ENCODE data around the gene VIP. TPM values are rescaled to one million over a fixed set of nuclear protein-coding genes. Genes with fewer than 3 reads are reported as not detected.
"Not testable (repeated sequence)": the region's sequence is repeated elsewhere in the genome, so short reads cannot be mapped to it uniquely, and the experiment has no call there.

Gene VIP
- total RNA-seq, result not detected in 2 replicates

DNA sequence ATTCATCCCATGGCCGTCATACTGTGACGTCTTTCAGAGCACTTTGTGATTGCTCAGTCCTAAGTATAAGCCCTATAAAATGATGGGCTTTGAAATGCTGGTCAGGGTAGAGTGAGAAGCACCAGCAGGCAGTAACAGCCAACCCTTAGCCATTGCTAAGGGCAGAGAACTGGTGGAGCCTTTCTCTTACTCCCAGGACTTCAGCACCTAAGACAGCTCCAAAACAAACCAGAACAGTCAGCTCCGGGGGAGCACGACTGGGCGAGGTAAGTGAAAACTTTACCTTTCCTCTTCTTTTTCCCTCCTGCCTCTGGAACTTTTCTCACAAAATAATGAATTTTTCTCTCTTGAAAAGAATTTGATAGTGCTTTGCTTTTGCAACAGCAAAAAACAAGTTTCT is at the start of gene VIP:
Gene VIP, plus strand, starts transcription at position 104 of the 400 bp plus-strand sequence. CDS start 1,381 bp downstream, outside the sequence.
- Mint-ChIP-seq H3K36me3 (ENCODE audit: low read depth) (no peaks in the 10 kb centered on the region), H3K4me1 (ENCODE audit: low read depth) (no peaks in the 10 kb centered on the region), H3K4me3 (no peak within 1 kb of the TSS), H3K9me3 (no peaks in the 10 kb centered on the region), H3K27ac (no peak within 1 kb of the TSS), H3K27me3 (ENCODE audit: insufficient read depth) (no peaks in the 10 kb centered on the region)
- intact Hi-C loops (cut with micrococcal nuclease), result no loop called here
- no peak for DNase-seq (ENCODE audit: low spot score)

DNA sequence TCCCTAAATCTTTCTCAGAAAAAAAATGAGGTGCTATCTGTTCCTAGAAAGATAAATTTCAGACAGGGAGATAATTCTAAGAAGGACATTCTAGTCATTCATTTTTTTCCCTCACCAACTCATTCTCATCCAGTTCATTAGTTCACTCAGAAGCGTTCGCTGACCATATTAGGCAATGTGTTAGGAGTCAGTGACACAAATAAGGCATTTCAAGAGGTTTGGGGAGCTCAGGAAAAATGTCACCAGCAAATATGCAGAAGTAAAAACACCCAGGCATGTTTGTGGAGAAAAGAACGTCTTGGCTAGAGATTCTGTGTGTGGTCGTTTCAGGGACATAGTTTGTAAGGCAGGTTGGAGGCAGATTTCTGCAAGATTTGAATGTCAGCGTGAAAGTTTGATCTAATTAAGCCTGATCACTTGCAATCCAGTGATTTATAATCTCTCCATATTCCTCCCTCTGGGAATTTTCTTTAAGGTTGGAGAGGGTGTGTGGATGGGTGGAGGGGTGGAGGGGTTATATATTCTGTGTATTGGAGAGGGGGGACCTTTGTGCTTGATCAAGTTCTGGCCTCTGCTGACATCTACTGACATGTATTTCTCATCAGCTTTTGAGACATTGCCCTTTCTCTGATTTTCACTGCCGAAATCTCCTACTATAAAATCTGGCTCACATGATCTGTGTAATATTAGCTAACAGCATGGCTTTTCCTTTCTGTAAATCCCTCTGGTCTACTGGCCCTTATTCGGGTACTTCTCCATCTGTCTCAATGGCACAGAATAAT is 49.3 kb upstream of the VIP start:
- no peaks in the 10 kb centered on the region for H3K9me3 Mint-ChIP-seq
- H3K4me1 Mint-ChIP-seq (ENCODE audit: low read depth), result no peaks in the 10 kb centered on the region
- peaks cover 12% of the 10 kb centered on the region for H3K27me3 Mint-ChIP-seq (ENCODE audit: insufficient read depth)
- no peak overlapping the region for H3K4me3 Mint-ChIP-seq
- H3K27ac Mint-ChIP-seq, result no peak overlapping the region
- no peak for DNase-seq (ENCODE audit: low spot score)
- H3K36me3 Mint-ChIP-seq (ENCODE audit: low read depth), result no peaks in the 10 kb centered on the region
- intact Hi-C loops (cut with micrococcal nuclease), result no loop called here

DNA sequence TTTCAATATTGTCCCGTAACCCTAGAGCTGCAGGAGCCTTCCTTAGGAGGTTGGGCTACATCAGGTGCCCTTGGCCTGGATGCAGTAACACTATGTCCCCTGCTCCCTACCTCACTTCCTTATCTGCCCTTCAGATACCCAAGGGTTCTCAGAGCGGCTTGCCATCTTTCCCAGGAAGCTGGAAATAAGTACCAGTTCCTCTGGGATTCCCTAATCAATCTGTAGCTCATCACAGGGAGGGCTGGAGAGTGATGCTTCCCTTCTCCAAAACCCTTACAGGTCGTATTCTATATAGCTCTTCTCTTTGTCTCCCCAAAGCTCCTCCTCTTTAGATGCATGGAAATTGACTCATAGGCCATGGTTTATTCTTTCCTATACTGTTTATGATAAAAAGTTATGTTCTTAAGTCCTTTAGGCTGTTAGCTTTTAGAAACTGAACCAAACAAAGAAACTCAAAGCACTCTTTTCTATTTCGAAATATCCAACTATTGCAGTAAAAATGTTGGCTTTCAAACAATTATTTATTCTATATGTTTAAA is 48.7 kb upstream of the VIP start:
- H3K27me3 Mint-ChIP-seq (ENCODE audit: insufficient read depth), result peaks cover 12% of the 10 kb centered on the region
- H3K27ac Mint-ChIP-seq, result no peak overlapping the region
- intact Hi-C loops (cut with micrococcal nuclease), result no loop called here
- no peaks in the 10 kb centered on the region for H3K9me3 Mint-ChIP-seq
- H3K36me3 Mint-ChIP-seq (ENCODE audit: low read depth), result no peaks in the 10 kb centered on the region
- H3K4me1 Mint-ChIP-seq (ENCODE audit: low read depth), result no peaks in the 10 kb centered on the region
- H3K4me3 Mint-ChIP-seq, result no peak overlapping the region
- DNase-seq (ENCODE audit: low spot score), result no peak

GRCh38 chr6:152703750-152704149 is 46.8 kb upstream of the VIP start:
- H3K9me3 Mint-ChIP-seq; H3K36me3 Mint-ChIP-seq (ENCODE audit: low read depth); H3K27ac Mint-ChIP-seq; intact Hi-C loops (cut with micrococcal nuclease); DNase-seq (ENCODE audit: low spot score); H3K27me3 Mint-ChIP-seq (ENCODE audit: insufficient read depth); H3K4me1 Mint-ChIP-seq (ENCODE audit: low read depth); H3K4me3 Mint-ChIP-seq: not testable (repeated sequence)

DNA sequence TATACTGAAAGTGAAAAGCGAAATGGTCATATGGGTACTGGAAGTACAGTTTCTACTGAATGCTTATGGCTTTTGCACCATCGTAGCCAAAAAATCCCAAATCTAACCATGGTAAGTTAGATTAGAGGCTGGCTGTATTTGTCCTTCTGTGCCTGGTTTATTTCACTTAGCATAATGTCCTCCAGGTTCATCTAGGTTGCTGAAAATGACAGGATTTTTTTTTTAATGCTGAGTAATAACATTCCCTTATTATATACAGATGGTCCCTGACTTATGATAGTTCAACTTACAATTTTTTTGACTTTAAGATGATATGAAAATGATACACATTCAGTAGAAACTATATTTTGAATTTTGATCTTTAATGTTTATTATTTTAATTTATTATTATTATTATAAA is 45.3 kb upstream of the VIP start:
- intact Hi-C loops (cut with micrococcal nuclease), result no loop called here
- Mint-ChIP-seq H3K36me3 (ENCODE audit: low read depth) (no peaks in the 10 kb centered on the region), H3K9me3 (no peaks in the 10 kb centered on the region), H3K27ac (no peak overlapping the region), H3K27me3 (ENCODE audit: insufficient read depth) (peaks cover 8% of the 10 kb centered on the region), H3K4me1 (ENCODE audit: low read depth) (no peaks in the 10 kb centered on the region), H3K4me3 (no peak overlapping the region)
- no peak for DNase-seq (ENCODE audit: low spot score)

DNA sequence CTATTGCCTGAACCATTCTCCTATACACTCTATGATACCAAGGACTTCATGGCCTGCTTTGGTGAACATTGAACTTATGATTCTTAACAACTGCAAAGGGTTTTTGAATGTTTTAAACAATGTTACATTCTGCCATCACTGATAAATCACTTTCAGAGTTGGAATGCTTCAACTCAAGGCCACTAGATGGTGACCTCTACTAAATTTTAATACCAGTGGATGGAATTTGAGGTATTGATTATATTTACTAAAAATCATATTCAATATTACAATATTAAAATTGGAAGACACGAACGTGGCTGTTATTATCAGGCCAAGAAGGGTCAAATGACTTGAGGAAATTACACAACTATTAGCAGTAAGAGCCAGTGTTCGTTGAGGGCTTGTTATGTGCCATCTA is 34.3 kb upstream of the VIP start:
- DNase-seq (ENCODE audit: low spot score), result no peak
- peaks cover 6% of the 10 kb centered on the region for H3K9me3 Mint-ChIP-seq
- no peak overlapping the region for H3K27ac Mint-ChIP-seq
- H3K27me3 Mint-ChIP-seq (ENCODE audit: insufficient read depth), result no peaks in the 10 kb centered on the region
- H3K4me1 Mint-ChIP-seq (ENCODE audit: low read depth), result no peaks in the 10 kb centered on the region
- H3K4me3 Mint-ChIP-seq, result no peak overlapping the region
- H3K36me3 Mint-ChIP-seq (ENCODE audit: low read depth), result no peaks in the 10 kb centered on the region
- intact Hi-C loops (cut with micrococcal nuclease), result no loop called here

DNA sequence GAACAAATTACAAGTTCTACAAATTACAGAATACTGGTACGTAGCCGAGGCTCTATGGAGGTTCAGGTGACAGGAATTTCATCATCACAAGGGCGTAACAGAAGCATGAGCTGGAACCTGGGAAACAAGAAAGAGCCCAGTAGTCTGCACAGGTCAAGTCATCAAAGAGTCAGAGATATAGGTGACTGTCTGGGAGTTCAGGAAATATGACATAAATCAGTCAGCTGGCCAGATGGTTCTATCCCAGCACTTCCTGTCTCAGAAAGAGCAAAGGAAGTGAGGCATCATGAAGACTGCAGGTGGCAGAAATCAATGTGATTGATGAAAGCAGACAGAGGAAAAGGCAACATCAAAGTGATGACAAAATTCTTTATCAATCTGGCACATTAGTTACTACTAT is 29.6 kb upstream of the VIP start:
- no peak overlapping the region for H3K27ac Mint-ChIP-seq
- H3K36me3 Mint-ChIP-seq (ENCODE audit: low read depth), result no peaks in the 10 kb centered on the region
- H3K9me3 Mint-ChIP-seq, result no peaks in the 10 kb centered on the region
- no peaks in the 10 kb centered on the region for H3K4me1 Mint-ChIP-seq (ENCODE audit: low read depth)
- no peak for DNase-seq (ENCODE audit: low spot score)
- no peak overlapping the region for H3K4me3 Mint-ChIP-seq
- intact Hi-C loops (cut with micrococcal nuclease), result no loop called here
- H3K27me3 Mint-ChIP-seq (ENCODE audit: insufficient read depth), result no peaks in the 10 kb centered on the region

DNA sequence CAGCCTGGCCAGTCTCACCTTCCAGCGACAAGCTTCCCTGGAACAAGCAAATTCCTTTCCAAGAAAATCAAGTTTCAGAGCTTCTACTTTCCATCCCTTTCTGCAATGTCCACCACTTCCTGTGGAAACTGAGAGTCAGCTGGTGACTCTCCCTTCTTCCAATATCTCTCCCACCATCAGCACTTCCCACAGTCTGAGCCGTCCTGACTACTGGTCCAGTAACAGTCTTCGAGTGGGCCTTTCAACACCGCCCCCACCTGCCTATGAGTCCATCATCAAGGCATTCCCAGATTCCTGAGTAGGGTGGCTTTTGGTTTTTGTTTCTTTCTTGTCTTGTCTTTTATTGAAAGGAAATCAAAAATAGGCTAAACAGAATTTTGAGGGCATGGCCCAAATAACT is 28.6 kb upstream of the VIP start:
- DNase-seq (ENCODE audit: low spot score), result no peak
- H3K4me3 Mint-ChIP-seq, result no peak overlapping the region
- intact Hi-C loops (cut with micrococcal nuclease), result no loop called here
- no peak overlapping the region for H3K27ac Mint-ChIP-seq
- H3K4me1 Mint-ChIP-seq (ENCODE audit: low read depth), result no peaks in the 10 kb centered on the region
- H3K27me3 Mint-ChIP-seq (ENCODE audit: insufficient read depth), result no peaks in the 10 kb centered on the region
- no peaks in the 10 kb centered on the region for H3K36me3 Mint-ChIP-seq (ENCODE audit: low read depth)
- H3K9me3 Mint-ChIP-seq, result no peaks in the 10 kb centered on the region

- Mint-ChIP-seq H3K27me3 (ENCODE audit: insufficient read depth) (no peaks in the 10 kb centered on the region), H3K27ac (no peak overlapping the region), H3K4me3 (no peak overlapping the region), H3K36me3 (ENCODE audit: low read depth) (no peaks in the 10 kb centered on the region), H3K9me3 (no peaks in the 10 kb centered on the region), H3K4me1 (ENCODE audit: low read depth) (no peaks in the 10 kb centered on the region)
- DNase-seq (ENCODE audit: low spot score), result no peak
- intact Hi-C loops (cut with micrococcal nuclease), result no loop called here
Measured at GRCh38 chr6:152723398-152723797, 27.2 kb upstream of the VIP start.

DNA sequence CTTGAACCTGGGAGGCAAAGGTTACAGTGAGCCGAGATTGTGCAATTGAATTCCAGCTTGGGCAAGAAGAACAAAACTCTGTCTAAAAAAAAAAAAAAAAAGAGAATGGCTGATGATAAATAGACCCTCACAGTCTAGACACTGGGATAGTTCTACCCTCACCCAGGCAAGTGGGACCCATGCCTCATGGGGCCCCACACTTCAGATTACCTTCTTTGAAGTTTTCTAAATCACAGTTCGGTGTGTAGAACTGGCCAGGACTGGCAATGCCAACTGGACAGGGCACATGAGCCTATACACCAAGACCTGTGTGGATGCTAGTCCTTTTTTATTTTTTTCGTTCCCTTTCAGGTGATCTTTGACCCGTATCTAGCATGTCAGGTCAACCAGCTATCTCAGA is 24.3 kb upstream of the VIP start:
- Mint-ChIP-seq H3K36me3 (ENCODE audit: low read depth) (no peaks in the 10 kb centered on the region), H3K27me3 (ENCODE audit: insufficient read depth) (no peaks in the 10 kb centered on the region), H3K9me3 (no peaks in the 10 kb centered on the region), H3K27ac (no peak overlapping the region), H3K4me3 (no peak overlapping the region), H3K4me1 (ENCODE audit: low read depth) (no peaks in the 10 kb centered on the region)
- DNase-seq (ENCODE audit: low spot score), result no peak
- intact Hi-C loops (cut with micrococcal nuclease), result no loop called here

DNA sequence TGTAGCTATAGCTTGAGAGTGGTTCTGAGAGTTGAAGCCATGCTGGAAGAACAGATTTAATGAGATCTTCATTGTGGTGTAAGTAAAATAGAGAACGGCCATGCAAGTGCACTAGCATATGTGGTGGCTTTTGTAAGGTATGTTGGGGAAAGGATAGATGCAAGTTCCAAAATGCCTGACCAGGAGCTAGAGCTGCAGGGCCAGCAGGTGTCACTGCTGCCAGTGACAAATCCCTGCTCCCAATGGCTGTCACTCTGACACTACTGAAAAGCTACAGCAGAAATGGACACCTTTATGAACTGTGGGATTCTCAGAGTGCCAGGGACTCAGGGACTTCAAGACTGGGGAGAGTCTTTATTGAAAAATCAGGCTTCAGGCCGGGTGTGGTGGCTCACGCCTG is 23.1 kb upstream of the VIP start:
- H3K9me3 Mint-ChIP-seq, result no peaks in the 10 kb centered on the region
- intact Hi-C loops (cut with micrococcal nuclease), result no loop called here
- H3K4me1 Mint-ChIP-seq (ENCODE audit: low read depth), result no peaks in the 10 kb centered on the region
- H3K27ac Mint-ChIP-seq, result no peak overlapping the region
- no peak for DNase-seq (ENCODE audit: low spot score)
- H3K36me3 Mint-ChIP-seq (ENCODE audit: low read depth), result no peaks in the 10 kb centered on the region
- H3K27me3 Mint-ChIP-seq (ENCODE audit: insufficient read depth), result no peaks in the 10 kb centered on the region
- no peak overlapping the region for H3K4me3 Mint-ChIP-seq

GRCh38 chr6:152734630-152735029 is 16.0 kb upstream of the VIP start:
- H3K36me3 Mint-ChIP-seq (ENCODE audit: low read depth), result no peaks in the 10 kb centered on the region
- no peaks in the 10 kb centered on the region for H3K4me1 Mint-ChIP-seq (ENCODE audit: low read depth)
- no peak overlapping the region for H3K27ac Mint-ChIP-seq
- no peaks in the 10 kb centered on the region for H3K9me3 Mint-ChIP-seq
- no peak overlapping the region for H3K4me3 Mint-ChIP-seq
- no peak for DNase-seq (ENCODE audit: low spot score)
- intact Hi-C loops (cut with micrococcal nuclease), result no loop called here
- no peaks in the 10 kb centered on the region for H3K27me3 Mint-ChIP-seq (ENCODE audit: insufficient read depth)

DNA sequence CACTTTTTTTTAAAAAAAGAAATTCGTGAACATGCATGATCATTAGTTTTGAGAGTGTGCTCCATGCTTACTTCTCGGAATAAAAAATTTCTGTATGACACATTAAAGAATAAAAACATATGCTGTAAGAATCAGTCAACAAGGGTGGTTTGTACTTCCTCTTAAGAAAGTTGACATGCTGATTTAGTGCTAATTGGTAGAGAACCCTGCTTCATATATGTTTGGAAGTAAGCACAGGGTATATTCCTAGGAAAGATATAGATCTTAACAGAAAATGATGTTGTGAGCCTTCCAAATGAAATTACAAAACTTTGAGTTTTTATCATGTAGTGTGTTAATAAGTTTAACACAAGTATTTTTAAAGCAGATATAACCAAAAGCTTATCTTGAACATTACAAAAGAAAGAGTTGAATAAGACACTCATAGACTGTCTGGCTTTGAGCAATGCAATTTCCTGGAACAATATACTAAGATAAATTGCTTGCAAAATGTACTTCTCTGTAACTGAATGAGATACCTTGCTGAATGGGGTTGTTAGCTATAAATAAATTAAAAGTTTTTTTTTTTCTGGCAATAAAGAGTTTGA is 13.8 kb upstream of the VIP start:
- H3K36me3 Mint-ChIP-seq (ENCODE audit: low read depth), result no peaks in the 10 kb centered on the region
- no peak overlapping the region for H3K27ac Mint-ChIP-seq
- H3K9me3 Mint-ChIP-seq, result no peaks in the 10 kb centered on the region
- no peak for DNase-seq (ENCODE audit: low spot score)
- no peak overlapping the region for H3K4me3 Mint-ChIP-seq
- no peaks in the 10 kb centered on the region for H3K27me3 Mint-ChIP-seq (ENCODE audit: insufficient read depth)
- no peaks in the 10 kb centered on the region for H3K4me1 Mint-ChIP-seq (ENCODE audit: low read depth)
- intact Hi-C loops (cut with micrococcal nuclease), result no loop called here

Data from activated T-helper 1 cell treated with anti-CD3 and anti-CD28 coated beads, Interleukin-12 subunit alpha, Interleukin-12 subunit beta, Interleukin-2, Interleukin-4 antibody, amounts not matched to agents 30 ng/mL and 10 ng/mL and 1 ng/mL, durations not matched to agents 14 hours and 24 hours and 36 hours (primary cell).